Measurements from ENCODE around the gene CASP3. TPM values are rescaled to one million over a fixed set of nuclear protein-coding genes. Genes with fewer than 3 reads are reported as not detected.
A peak's percentile ranks its signal among the peaks of the same experiment; 100 is the strongest.
"Not testable (repeated sequence)": the region's sequence is repeated elsewhere in the genome, so short reads cannot be mapped to it uniquely, and the experiment has no call there.

The CASP3 gene
- total and polyA plus RNA-seq, 2 donors (not counting 1 experiment from before 2014, with no cell fraction given) = 7.9 to 15.8 TPM

DNA sequence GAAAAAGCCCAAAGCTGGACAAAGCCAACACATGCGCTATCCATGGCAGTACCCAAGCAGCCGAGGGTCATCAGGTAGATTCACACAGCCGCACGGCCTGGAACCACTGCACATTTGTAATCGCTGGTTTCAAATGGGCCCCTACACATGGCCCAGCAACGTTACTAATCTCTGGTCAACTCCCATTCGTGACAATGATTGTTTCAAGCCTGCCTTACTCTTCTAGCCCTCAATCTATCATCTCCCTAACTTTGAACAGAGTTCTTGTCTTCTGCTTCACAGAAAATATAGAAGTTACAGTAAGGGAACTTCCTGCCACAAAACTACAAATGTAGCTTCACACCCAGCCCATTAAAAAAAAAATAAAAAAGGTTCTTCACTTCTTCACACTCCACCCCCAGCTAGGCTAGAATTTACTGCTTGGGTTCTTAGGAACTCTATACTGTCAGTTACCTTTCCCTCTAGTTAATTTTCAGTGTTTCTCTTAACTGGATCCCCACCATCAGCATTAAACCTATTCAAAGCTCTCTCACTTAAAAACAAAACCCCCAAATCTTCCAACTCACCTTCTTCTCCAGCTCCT, 24.2 kb downstream of the CASP3 start:
- 100% methylated on average over 5 of the region's 7 CpGs for WGBS (ENCODE audit: insufficient coverage)

DNA sequence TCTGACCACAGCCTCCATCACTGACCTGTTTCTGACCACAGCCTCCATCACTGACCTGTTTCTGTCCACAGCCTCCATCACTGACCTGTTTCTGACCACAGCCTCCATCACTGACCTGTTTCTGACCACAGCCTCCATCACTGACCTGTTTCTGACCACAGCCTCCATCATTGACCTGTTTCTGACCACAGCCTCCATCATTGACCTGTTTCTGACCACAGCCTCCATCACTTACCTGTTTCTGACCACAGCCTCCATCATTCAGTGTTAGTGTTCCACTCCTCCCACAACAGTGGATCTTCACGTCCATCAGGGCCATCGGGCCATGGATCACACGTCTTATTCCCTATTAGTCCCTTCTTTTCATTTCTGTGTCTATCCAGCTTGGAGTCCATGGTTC, 24.7 kb downstream of the CASP3 start:
- H3K9me3 Mint-ChIP-seq (ENCODE audit: insufficient read depth); H3K4me3 ChIP-seq (ENCODE audit: control extremely low read depth in 1 of 5, extremely low read depth in 1 of 5, insufficient read depth in 1 of 5, low read depth in 2 of 5, low read length in 4 of 5); H3K27ac ChIP-seq (ENCODE audit: low read length in 2 of 2); H3K27me3 ChIP-seq (replicated peaks in 1 of 4; ENCODE audit: control extremely low read depth in 1 of 4, control insufficient read depth in 3 of 4, insufficient read depth in 4 of 4, low read length in 3 of 4); H3K27me3 Mint-ChIP-seq; H3K79me2 ChIP-seq (ENCODE audit: control insufficient read depth, insufficient read depth, low read length); H3K9ac ChIP-seq (ENCODE audit: low read length); H3K4me1 ChIP-seq (ENCODE audit: control insufficient read depth in 2 of 2, insufficient read depth in 2 of 2, low read length in 2 of 2); H4K20me1 ChIP-seq (ENCODE audit: control insufficient read depth, insufficient read depth, low read length, poor library complexity, severe bottlenecking); intact Hi-C loops (cut with micrococcal nuclease); H3K27ac Mint-ChIP-seq; POLR2A ChIA-PET; H2AFZ ChIP-seq (ENCODE audit: insufficient read depth, low read depth, low read length, poor library complexity, severe bottlenecking); H3K4me2 ChIP-seq (replicated peaks; ENCODE audit: low read depth, low read length, poor library complexity, severe bottlenecking); H3K9me3 ChIP-seq (ENCODE audit: control extremely low read depth in 1 of 3, control insufficient read depth in 2 of 3, insufficient read depth in 1 of 3, low read length in 2 of 3); DNase-seq; ATAC-seq (ENCODE audit: low read depth): not testable (repeated sequence)
- 100% methylated on average over 3 of the region's 3 CpGs for WGBS (ENCODE audit: insufficient coverage)
- CTCF ChIA-PET = interaction anchor here (0.9 kb wide), 1 partner anchor 360 kb away, joined by 3 read pairs; no protein-coding TSS in a partner anchor
- H3K36me3 ChIP-seq (replicated peaks in 1 of 2; ENCODE audit: control extremely low read depth in 1 of 2, control insufficient read depth in 1 of 2, extremely low read depth in 1 of 2, insufficient read depth in 2 of 2, low read length in 1 of 2) = peaks cover 0 to 24% of the 10 kb centered on the region in 2 experiments
- H3K4me1 Mint-ChIP-seq = peaks cover 10% of the 10 kb centered on the region
- H3K4me3 Mint-ChIP-seq = peak overlapping the region; percentile 16

More for the DNA sequence above, 24.2 kb downstream of the CASP3 start:
- Histone ChIP-seq H3K9ac (ENCODE audit: low read length) (no peak overlapping the region), H3K4me1 (ENCODE audit: control insufficient read depth in 2 of 2, insufficient read depth in 2 of 2, low read length in 2 of 2) (no peaks in the 10 kb centered on the region), H2AFZ (ENCODE audit: insufficient read depth, low read depth, low read length, poor library complexity, severe bottlenecking) (no peak overlapping the region), H4K20me1 (ENCODE audit: control insufficient read depth, insufficient read depth, low read length, poor library complexity, severe bottlenecking) (no peaks in the 10 kb centered on the region), H3K36me3 (replicated peaks in 1 of 2; ENCODE audit: control extremely low read depth in 1 of 2, control insufficient read depth in 1 of 2, extremely low read depth in 1 of 2, insufficient read depth in 2 of 2, low read length in 1 of 2) (peaks cover 0 to 30% of the 10 kb centered on the region in 2 experiments), H3K27me3 (replicated peaks in 1 of 4; ENCODE audit: control extremely low read depth in 1 of 4, control insufficient read depth in 3 of 4, insufficient read depth in 4 of 4, low read length in 3 of 4) (no peaks in the 10 kb centered on the region), H3K9me3 (ENCODE audit: control extremely low read depth in 1 of 3, control insufficient read depth in 2 of 3, insufficient read depth in 1 of 3, low read length in 2 of 3) (no peaks in the 10 kb centered on the region), H3K4me3 (ENCODE audit: control extremely low read depth in 1 of 5, extremely low read depth in 1 of 5, insufficient read depth in 1 of 5, low read depth in 2 of 5, low read length in 4 of 5) (no peak overlapping the region), H3K4me2 (replicated peaks; ENCODE audit: low read depth, low read length, poor library complexity, severe bottlenecking) (no peak overlapping the region), H3K79me2 (ENCODE audit: control insufficient read depth, insufficient read depth, low read length) (no peaks in the 10 kb centered on the region), H3K27ac (ENCODE audit: low read length in 2 of 2) (no peak overlapping the region)
- Mint-ChIP-seq H3K27ac (no peak overlapping the region), H3K27me3 (no peaks in the 10 kb centered on the region), H3K9me3 (ENCODE audit: insufficient read depth) (no peaks in the 10 kb centered on the region), H3K4me1 (peaks cover 10% of the 10 kb centered on the region), H3K4me3 (peak overlapping the region; percentile 44)
- ChIA-PET CTCF (interaction anchor here (0.9 kb wide), 1 partner anchor 361 kb away, joined by 3 read pairs; no protein-coding TSS in a partner anchor), POLR2A (no interaction called here)
- no peak for ATAC-seq (ENCODE audit: low read depth)
- intact Hi-C loops (cut with micrococcal nuclease) = no loop called here
- DNase-seq = no peak
- TF ChIP-seq EZH2 (IDR thresholded peaks at IDR 0.05; ENCODE audit: borderline replicate concordance, insufficient read depth, low read depth, low read length, poor library complexity, severe bottlenecking) = no peak
- TF ChIP-seq, protein P1, sequence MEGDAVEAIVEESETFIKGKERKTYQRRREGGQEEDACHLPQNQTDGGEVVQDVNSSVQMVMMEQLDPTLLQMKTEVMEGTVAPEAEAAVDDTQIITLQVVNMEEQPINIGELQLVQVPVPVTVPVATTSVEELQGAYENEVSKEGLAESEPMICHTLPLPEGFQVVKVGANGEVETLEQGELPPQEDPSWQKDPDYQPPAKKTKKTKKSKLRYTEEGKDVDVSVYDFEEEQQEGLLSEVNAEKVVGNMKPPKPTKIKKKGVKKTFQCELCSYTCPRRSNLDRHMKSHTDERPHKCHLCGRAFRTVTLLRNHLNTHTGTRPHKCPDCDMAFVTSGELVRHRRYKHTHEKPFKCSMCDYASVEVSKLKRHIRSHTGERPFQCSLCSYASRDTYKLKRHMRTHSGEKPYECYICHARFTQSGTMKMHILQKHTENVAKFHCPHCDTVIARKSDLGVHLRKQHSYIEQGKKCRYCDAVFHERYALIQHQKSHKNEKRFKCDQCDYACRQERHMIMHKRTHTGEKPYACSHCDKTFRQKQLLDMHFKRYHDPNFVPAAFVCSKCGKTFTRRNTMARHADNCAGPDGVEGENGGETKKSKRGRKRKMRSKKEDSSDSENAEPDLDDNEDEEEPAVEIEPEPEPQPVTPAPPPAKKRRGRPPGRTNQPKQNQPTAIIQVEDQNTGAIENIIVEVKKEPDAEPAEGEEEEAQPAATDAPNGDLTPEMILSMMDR (IDR thresholded peaks at IDR 0.05) = no peak

Measured in B cell (primary cell).